HG03064 (cell line): ENCODE data around the gene CEP112.

Experiments
- ATAC-seq: cut with Tn5 transposase; IDR thresholded peaks from one replicate; pipeline ENCODE4 v1.9.1; 2021; ENCODE audit warnings: low read depth; ENCODE audit not compliant: unreplicated experiment

Gene CEP112

DNA sequence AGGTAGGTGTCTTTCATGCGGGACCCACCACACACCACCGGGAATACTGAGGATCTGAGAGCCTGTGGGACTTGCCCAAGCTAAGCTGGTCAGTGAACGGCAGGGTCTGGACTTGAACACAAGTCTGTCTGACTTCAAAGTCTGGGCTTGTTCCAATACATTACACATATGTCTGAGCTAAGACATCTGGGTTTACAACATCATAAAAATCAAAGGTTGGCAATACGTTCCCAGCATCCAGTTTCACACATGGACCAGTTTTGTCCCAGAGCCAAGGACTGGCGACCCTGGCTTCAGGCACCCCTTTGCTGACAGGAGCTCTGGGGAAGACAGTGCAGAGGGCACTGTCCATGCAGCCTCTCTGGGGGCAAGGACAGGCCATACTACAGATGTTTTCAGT lies 602.6 kb downstream of the CEP112 start:
- ATAC-seq = no peak

DNA sequence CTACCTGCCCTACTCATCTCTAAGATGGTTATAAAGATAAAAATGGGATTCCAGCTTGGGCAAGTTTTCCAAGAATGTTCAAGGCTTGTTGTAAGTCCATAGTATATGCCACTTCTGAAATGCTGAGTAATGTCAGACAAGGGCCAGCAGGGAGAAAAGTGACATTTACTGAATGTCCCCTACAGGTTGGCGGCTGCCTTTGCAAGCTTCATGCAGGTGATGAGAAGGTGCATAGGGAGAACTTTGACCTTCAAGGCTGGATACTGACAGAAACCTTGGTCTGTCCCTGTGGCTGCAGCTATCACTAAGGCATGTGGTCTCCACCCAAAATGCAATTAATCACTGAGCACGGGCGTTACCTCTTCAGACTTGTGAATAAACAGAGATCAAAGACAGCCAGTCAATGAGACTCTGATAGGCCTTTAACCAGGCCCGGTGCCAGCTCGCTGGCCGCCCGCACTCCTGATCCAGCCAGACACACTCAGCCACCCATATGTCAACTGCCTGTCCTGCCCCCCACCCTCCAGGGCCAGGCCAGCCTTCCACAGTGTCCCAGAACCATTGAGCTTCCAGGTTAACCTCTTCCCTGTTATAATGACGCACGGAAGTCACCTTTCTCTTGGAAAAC lies 603.6 kb downstream of the CEP112 start:
- no peak for ATAC-seq

DNA sequence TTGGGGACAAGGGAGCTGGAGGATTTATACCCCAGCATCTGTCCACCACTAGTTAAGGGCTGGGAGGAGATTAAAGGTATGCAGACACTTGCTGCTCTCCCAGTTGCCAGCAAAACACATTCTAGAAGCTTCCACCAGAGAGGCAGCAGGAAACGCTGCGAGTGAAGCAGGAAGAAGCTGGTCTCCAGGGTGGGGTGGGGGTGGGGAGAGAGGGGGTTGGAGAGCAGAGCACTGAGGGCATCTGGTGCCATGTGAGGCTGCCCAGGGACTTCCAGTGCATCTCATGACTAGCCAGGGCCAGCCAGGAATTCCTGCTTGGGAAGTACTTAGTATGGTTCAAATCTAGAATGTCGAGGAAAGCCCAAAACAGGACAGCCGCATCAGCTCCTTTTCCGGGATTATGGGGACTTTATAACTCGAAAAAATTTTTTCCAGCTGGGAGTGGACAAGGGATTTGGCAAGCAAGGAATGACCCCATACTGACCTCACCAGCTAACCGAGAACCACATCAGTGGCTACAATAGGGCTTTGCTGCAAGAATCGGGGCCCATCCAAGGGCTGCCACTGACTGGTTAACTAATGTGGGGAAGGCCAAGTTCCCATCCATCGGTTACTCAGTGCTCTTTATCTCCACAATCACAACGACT lies 604.3 kb downstream of the CEP112 start:
- no peak for ATAC-seq

DNA sequence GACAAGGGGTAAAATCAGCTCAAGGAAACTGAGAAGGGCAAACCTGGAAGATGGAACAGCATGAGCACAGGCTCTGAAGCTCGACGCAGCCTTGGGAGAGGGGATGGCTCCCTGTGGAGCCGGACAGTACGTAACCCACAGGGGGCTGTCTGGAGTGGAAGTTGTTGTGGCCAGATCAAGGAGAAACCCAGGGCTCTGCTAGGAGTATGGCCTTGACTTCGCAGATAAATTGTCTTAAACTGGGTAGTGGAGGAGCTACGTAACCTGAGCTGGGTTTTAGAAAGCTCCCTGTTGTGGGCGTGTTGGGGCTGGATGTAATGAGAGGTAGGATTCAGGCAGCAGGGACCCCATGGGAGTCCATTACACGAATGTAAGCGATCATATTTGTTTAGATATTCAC lies 605.0 kb downstream of the CEP112 start:
- ATAC-seq = no peak
